ENCODE results near the gene TRABD. TPM values are rescaled to one million over a fixed set of nuclear protein-coding genes. Genes with fewer than 3 reads are reported as not detected.

Gene TRABD
- total RNA-seq, 2 experiments from 2014 or later = 115 to 129 TPM

DNA sequence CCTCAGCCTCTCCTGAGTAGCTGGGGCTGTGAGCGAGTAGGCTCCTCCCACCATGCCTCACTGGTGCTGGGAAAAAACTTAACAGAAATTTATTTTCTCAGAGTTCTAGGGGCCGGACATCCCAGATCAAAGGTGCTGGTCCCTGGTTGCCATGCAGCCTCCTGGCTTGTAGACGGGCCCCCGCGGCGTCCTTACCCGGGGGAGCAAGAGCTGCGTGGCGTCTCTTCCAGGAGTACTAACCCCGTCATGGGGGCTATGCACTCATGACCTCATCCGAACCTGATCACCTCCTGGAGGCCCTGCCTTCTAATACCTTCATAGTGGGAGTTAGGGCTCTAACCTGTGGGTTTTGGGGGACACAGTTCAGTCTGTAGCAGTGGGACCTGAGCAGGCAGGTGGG lies 2.6 kb downstream of the TRABD start:
- no peak for DNase-seq
- no peak overlapping the region for H3K4me3 Mint-ChIP-seq
- H3K27me3 Mint-ChIP-seq (ENCODE audit: low read depth) = no peaks in the 10 kb centered on the region
- H3K27ac Mint-ChIP-seq = peak overlapping the region; percentile 61
- H3K9me3 Mint-ChIP-seq (ENCODE audit: insufficient read depth) = no peaks in the 10 kb centered on the region
- CTCF ChIA-PET = interaction anchor here (1.3 to 2.4 kb wide), 2 partner anchors 54 to 320 kb away, joined by 3 to 10 read pairs; partner anchors contain the start of genes LMF2 and NCAPH2
- POLR2A ChIA-PET = interaction anchor here (1.5 kb wide), 1 partner anchor 8 kb away, joined by 4 read pairs; no protein-coding TSS in a partner anchor
- H3K36me3 Mint-ChIP-seq (ENCODE audit: low read depth) = peaks cover 30% of the 10 kb centered on the region
- H3K4me1 Mint-ChIP-seq (ENCODE audit: low read depth) = peaks cover 58% of the 10 kb centered on the region
- ATAC-seq = no peak

DNA sequence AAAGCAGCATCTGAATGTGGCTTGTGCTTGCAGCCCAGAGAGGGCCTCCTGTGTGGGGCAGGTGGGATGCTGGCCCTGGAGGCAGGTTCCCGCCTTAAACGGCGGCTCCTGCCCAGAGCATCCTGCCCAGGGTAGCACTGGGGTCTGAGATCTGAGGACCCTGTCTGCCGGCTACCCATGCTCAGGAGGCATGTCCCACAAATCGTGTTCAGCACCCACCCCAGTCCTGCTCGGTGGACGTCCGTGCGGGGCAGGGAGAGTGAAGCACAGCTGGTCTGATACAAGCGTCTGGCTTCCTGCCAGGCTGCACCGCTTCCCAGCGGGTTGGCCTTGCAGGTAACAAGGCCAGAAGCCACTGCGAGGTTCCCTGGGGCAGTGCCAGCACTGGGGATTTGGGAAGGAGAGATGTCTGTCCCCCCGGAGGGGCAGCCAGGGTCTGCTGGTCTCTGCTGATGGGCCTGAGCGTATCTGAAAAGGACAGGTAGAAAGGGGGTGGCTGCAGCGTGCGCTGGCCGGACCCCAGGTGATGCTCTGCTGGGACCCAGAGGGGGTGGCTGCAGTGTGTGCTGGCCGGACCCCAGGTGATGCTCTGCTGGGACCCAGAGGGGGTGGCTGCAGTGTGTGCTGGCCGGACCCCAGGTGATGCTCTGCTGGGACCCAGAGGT lies 3.6 kb downstream of the TRABD start:
- POLR2A ChIA-PET = interaction anchor here (1.1 to 2.7 kb wide), 8 partner anchors 13 to 432 kb away, joined by 3 to 17 read pairs (median 8); partner anchors contain the start of genes PANX2 and TUBGCP6
- Mint-ChIP-seq H3K36me3 (ENCODE audit: low read depth) (peaks cover 30% of the 10 kb centered on the region), H3K4me1 (ENCODE audit: low read depth) (peaks cover 58% of the 10 kb centered on the region), H3K4me3 (peak overlapping the region; percentile 91), H3K9me3 (ENCODE audit: insufficient read depth) (no peaks in the 10 kb centered on the region), H3K27ac (peak overlapping the region; percentile 94), H3K27me3 (ENCODE audit: low read depth) (no peaks in the 10 kb centered on the region)
- CTCF ChIA-PET = interaction anchor here (0.9 to 2.3 kb wide), 3 partner anchors 14 to 17 kb away, joined by 3 to 8 read pairs (median 4); no protein-coding TSS in a partner anchor
- DNase-seq (no peak), ATAC-seq (no peak)

DNA sequence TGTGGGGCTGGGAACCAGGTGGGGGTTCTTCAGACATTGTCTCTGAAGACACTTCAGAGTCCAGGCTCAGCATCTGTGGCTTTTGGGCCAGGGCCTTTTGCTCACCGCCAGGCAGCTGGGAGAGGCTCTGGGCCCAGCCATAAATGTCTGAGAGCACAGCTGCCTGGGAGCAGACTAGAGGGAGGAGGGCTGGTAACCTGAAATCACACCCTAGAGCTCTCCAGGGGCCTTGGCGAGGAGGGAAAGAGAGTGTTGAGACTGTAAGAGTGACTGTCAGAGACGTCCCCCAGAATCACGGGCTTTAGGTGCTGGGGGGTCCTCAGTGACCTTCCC lies 4.1 kb downstream of the TRABD start:
- no peaks in the 10 kb centered on the region for H3K27me3 Mint-ChIP-seq (ENCODE audit: low read depth)
- CTCF ChIA-PET = interaction anchor here (0.9 to 2.3 kb wide), 3 partner anchors 14 to 17 kb away, joined by 3 to 8 read pairs (median 4); no protein-coding TSS in a partner anchor
- ATAC-seq (peak; percentile 7), DNase-seq (no peak)
- POLR2A ChIA-PET = interaction anchor here (1.1 to 2.7 kb wide), 10 partner anchors 13 to 431 kb away, joined by 3 to 17 read pairs (median 7); partner anchors contain the start of genes PANX2 and TUBGCP6
- H3K4me3 Mint-ChIP-seq = peak overlapping the region; percentile 91
- H3K9me3 Mint-ChIP-seq (ENCODE audit: insufficient read depth) = no peaks in the 10 kb centered on the region
- peaks cover 55% of the 10 kb centered on the region for H3K4me1 Mint-ChIP-seq (ENCODE audit: low read depth)
- peaks cover 30% of the 10 kb centered on the region for H3K36me3 Mint-ChIP-seq (ENCODE audit: low read depth)
- peak overlapping the region; percentile 94 for H3K27ac Mint-ChIP-seq

GRCh38 chr22:50190182-50190940 lies 4.6 kb downstream of the TRABD start:
- Mint-ChIP-seq H3K27me3 (ENCODE audit: low read depth) (no peaks in the 10 kb centered on the region), H3K36me3 (ENCODE audit: low read depth) (peaks cover 34% of the 10 kb centered on the region), H3K9me3 (ENCODE audit: insufficient read depth) (no peaks in the 10 kb centered on the region), H3K4me1 (ENCODE audit: low read depth) (peaks cover 54% of the 10 kb centered on the region), H3K27ac (peak overlapping the region; percentile 94), H3K4me3 (peak overlapping the region; percentile 91)
- DNase-seq (peak; percentile 85), ATAC-seq (peak; percentile 56)
- ChIA-PET POLR2A (interaction anchor here (0.6 to 2.7 kb wide), 22 partner anchors 8 to 431 kb away, joined by 3 to 17 read pairs (median 5); partner anchors contain the start of genes ALG12, PANX2, SCO2 and TUBGCP6), CTCF (interaction anchor here (0.7 to 2.6 kb wide), 9 partner anchors 13 to 431 kb away, joined by 3 to 10 read pairs (median 4); no protein-coding TSS in a partner anchor)

DNA sequence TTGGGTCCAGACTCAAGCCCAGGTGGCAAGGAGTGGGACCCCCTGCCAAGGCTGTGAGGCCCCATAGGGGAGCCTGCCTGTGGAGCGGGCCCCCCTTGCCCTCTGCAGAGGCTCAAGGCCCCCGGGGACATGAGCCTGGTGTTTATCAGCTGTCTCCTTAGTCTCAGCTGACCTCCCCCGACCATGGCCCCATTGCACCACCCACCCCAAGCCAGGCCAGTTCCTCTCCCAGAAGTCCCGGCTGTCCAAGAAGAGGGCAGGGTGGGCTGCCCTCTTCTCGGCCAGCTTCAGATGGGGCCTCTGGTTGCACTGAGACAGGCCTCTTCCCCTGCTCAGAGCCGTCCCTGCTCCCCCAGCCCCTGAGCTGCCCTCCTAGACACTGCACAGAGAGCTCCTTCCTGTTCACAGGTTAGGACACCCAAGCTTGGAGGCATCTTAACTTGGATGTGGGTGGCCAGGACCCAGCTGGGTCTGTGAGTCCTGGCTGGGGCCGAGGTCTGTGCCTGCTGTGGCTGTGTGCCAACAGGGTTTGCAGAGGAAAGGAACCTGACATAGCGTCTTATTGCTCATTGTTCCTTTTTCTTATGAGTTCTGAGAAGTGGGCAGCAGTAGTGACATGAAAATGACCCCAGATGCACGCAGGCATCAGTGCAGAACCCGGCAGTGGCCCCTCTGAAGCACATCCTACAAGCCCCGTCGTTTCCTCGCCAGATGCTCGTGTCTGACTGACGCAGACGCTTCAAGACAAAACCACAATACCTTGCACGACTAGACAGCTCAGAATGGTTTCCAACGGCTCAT lies 5.4 kb downstream of the TRABD start:
- H3K9me3 Mint-ChIP-seq (ENCODE audit: insufficient read depth) = no peaks in the 10 kb centered on the region
- ChIA-PET CTCF (interaction anchor here (0.7 to 2.6 kb wide), 7 partner anchors 12 to 430 kb away, joined by 3 to 10 read pairs (median 5); no protein-coding TSS in a partner anchor), POLR2A (interaction anchor here (0.6 to 2.7 kb wide), 23 partner anchors 8 to 430 kb away, joined by 3 to 17 read pairs (median 4); partner anchors contain the start of genes ALG12, PANX2, SCO2 and TUBGCP6)
- H3K4me1 Mint-ChIP-seq (ENCODE audit: low read depth) = peaks cover 53% of the 10 kb centered on the region
- H3K27me3 Mint-ChIP-seq (ENCODE audit: low read depth) = no peaks in the 10 kb centered on the region
- peaks cover 34% of the 10 kb centered on the region for H3K36me3 Mint-ChIP-seq (ENCODE audit: low read depth)
- peak; percentile 90 for DNase-seq
- H3K27ac Mint-ChIP-seq = peak overlapping the region; percentile 94
- peak; percentile 66 for ATAC-seq
- H3K4me3 Mint-ChIP-seq = peak overlapping the region; percentile 91

- Mint-ChIP-seq H3K4me3 (peak overlapping the region; percentile 91), H3K9me3 (ENCODE audit: insufficient read depth) (no peaks in the 10 kb centered on the region), H3K36me3 (ENCODE audit: low read depth) (peaks cover 27% of the 10 kb centered on the region), H3K27ac (peak overlapping the region; percentile 94), H3K4me1 (ENCODE audit: low read depth) (peaks cover 44% of the 10 kb centered on the region), H3K27me3 (ENCODE audit: low read depth) (no peaks in the 10 kb centered on the region)
- CTCF ChIA-PET = interaction anchor here (2.6 kb wide), 1 partner anchor 14 kb away, joined by 10 read pairs; no protein-coding TSS in a partner anchor
- DNase-seq (peak; percentile 69), ATAC-seq (no peak)
- POLR2A ChIA-PET = interaction anchor here (1.2 to 1.3 kb wide), 2 partner anchors 149 to 348 kb away, joined by 3 read pairs; no protein-coding TSS in a partner anchor
Observed at GRCh38 chr22:50192436-50193204, 6.9 kb downstream of the TRABD start.

DNA sequence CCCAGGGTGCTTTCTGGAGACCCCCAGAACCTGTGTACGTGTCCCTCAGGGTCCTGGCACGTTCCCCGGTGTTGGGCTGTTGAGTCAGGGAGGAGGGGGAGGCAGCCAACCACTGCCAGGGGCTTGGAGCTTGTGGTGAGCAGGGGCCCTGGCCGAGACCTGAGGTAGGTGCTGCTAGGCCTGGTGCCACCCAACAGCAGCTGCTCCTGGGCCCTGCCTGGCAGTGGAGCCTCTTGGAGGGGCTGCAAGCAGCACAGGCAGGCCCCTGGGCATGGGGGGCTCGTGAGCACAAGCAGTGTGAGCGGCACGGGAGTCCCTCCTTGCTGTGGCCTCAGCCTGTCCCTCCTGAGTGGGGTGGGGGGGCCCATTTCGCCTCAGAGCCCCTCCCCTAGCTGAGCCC lies 7.9 kb downstream of the TRABD start:
- DNase-seq (no peak), ATAC-seq (no peak)
- no peak overlapping the region for H3K4me3 Mint-ChIP-seq
- no peaks in the 10 kb centered on the region for H3K27me3 Mint-ChIP-seq (ENCODE audit: low read depth)
- no peaks in the 10 kb centered on the region for H3K9me3 Mint-ChIP-seq (ENCODE audit: insufficient read depth)
- peaks cover 30% of the 10 kb centered on the region for H3K36me3 Mint-ChIP-seq (ENCODE audit: low read depth)
- H3K4me1 Mint-ChIP-seq (ENCODE audit: low read depth) = peaks cover 36% of the 10 kb centered on the region
- ChIA-PET CTCF (no interaction called here), POLR2A (no interaction called here)
- H3K27ac Mint-ChIP-seq = no peak overlapping the region

GRCh38 chr22:50194037-50194805 lies 8.5 kb downstream of the TRABD start:
- Mint-ChIP-seq H3K27me3 (ENCODE audit: low read depth) (no peaks in the 10 kb centered on the region), H3K9me3 (ENCODE audit: insufficient read depth) (no peaks in the 10 kb centered on the region), H3K27ac (no peak overlapping the region), H3K4me3 (no peak overlapping the region), H3K36me3 (ENCODE audit: low read depth) (peaks cover 31% of the 10 kb centered on the region), H3K4me1 (ENCODE audit: low read depth) (peaks cover 30% of the 10 kb centered on the region)
- no peak for DNase-seq
- CTCF ChIA-PET = no interaction called here
- POLR2A ChIA-PET = no interaction called here
- no peak for ATAC-seq

DNA sequence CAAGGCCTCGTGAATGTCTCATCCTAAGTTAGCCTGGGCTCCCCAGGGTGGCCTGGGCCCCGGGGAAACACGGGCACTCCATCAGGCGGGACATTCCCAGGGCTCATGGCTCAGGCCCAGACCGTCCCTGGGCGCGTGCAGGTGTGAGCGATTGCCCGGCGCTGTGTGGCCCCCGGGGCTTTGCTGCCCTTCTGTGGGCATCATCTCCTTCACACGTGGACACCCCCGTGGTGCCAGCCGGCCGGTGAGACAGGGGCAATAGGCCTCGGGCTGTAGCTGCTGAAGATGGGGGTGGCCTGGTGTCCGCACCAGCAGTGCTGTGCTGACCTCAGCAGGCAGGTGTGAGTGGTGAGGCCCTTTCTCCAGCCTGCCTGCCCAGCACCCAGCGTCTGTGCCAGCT lies 10.5 kb downstream of the TRABD start:
- no peak overlapping the region for H3K27ac Mint-ChIP-seq
- H3K27me3 Mint-ChIP-seq (ENCODE audit: low read depth) = no peaks in the 10 kb centered on the region
- peaks cover 28% of the 10 kb centered on the region for H3K36me3 Mint-ChIP-seq (ENCODE audit: low read depth)
- DNase-seq = no peak
- ChIA-PET POLR2A (interaction anchor here (1.2 kb wide), 1 partner anchor 9 kb away, joined by 4 read pairs; no protein-coding TSS in a partner anchor), CTCF (no interaction called here)
- no peak overlapping the region for H3K4me3 Mint-ChIP-seq
- no peak for ATAC-seq
- H3K4me1 Mint-ChIP-seq (ENCODE audit: low read depth) = peaks cover 24% of the 10 kb centered on the region
- H3K9me3 Mint-ChIP-seq (ENCODE audit: insufficient read depth) = no peaks in the 10 kb centered on the region
